ENCODE measurements around the gene PDE4A.

DNA sequence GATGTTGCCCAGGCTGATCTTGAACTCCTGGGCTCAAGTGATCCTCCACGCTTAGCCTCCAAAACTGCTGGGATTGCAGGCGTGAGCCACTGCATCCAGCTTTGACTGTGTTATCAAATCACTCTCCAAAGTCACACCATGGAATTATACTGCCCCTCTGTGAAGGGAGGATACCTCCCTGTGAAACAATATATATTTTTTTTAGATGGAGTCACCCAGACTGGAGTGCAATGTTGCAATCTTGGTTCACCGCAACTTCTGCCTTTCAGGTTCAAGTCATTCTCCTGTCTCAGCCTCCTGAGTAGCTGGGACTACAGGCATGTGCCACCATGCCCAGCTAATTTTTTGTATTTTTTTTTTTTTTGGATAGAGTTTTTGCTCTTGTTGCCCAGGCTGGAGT, 47.6 kb upstream of the PDE4A start:
- TF ChIP-seq TOX (CRISPR knock-in tag; IDR thresholded peaks at IDR 0.05; ENCODE audit: borderline replicate concordance), result no peak
- no peak for TF ChIP-seq CSDC2 (CRISPR knock-in tag; IDR thresholded peaks at IDR 0.05)
- TF ChIP-seq, protein P1, sequence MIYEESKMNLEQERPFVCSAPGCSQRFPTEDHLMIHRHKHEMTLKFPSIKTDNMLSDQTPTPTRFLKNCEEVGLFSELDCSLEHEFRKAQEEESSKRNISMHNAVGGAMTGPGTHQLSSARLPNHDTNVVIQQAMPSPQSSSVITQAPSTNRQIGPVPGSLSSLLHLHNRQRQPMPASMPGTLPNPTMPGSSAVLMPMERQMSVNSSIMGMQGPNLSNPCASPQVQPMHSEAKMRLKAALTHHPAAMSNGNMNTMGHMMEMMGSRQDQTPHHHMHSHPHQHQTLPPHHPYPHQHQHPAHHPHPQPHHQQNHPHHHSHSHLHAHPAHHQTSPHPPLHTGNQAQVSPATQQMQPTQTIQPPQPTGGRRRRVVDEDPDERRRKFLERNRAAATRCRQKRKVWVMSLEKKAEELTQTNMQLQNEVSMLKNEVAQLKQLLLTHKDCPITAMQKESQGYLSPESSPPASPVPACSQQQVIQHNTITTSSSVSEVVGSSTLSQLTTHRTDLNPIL (CRISPR knock-in tag; IDR thresholded peaks at IDR 0.05; ENCODE audit: low read depth), result no peak
- TF ChIP-seq ZC3H10 (CRISPR knock-in tag; IDR thresholded peaks at IDR 0.05), result no peak
- TF ChIP-seq, protein P2, sequence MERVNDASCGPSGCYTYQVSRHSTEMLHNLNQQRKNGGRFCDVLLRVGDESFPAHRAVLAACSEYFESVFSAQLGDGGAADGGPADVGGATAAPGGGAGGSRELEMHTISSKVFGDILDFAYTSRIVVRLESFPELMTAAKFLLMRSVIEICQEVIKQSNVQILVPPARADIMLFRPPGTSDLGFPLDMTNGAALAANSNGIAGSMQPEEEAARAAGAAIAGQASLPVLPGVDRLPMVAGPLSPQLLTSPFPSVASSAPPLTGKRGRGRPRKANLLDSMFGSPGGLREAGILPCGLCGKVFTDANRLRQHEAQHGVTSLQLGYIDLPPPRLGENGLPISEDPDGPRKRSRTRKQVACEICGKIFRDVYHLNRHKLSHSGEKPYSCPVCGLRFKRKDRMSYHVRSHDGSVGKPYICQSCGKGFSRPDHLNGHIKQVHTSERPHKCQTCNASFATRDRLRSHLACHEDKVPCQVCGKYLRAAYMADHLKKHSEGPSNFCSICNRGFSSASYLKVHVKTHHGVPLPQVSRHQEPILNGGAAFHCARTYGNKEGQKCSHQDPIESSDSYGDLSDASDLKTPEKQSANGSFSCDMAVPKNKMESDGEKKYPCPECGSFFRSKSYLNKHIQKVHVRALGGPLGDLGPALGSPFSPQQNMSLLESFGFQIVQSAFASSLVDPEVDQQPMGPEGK (CRISPR knock-in tag; IDR thresholded peaks at IDR 0.05; ENCODE audit: borderline replicate concordance), result no peak
- TF ChIP-seq, protein P3, sequence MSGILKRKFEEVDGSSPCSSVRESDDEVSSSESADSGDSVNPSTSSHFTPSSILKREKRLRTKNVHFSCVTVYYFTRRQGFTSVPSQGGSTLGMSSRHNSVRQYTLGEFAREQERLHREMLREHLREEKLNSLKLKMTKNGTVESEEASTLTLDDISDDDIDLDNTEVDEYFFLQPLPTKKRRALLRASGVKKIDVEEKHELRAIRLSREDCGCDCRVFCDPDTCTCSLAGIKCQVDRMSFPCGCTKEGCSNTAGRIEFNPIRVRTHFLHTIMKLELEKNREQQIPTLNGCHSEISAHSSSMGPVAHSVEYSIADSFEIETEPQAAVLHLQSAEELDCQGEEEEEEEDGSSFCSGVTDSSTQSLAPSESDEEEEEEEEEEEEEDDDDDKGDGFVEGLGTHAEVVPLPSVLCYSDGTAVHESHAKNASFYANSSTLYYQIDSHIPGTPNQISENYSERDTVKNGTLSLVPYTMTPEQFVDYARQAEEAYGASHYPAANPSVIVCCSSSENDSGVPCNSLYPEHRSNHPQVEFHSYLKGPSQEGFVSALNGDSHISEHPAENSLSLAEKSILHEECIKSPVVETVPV (CRISPR knock-in tag; IDR thresholded peaks at IDR 0.05), result no peak
- TF ChIP-seq ZNF70 (CRISPR knock-in tag; IDR thresholded peaks at IDR 0.05), result no peak
- TF ChIP-seq OSR1 (CRISPR knock-in tag; IDR thresholded peaks at IDR 0.05), result no peak
- no peak for TF ChIP-seq TCF4 (CRISPR knock-in tag; IDR thresholded peaks at IDR 0.05; ENCODE audit: borderline replicate concordance)
- TF ChIP-seq RARB (CRISPR knock-in tag; IDR thresholded peaks at IDR 0.05), result no peak
- no peak for TF ChIP-seq ZNF565 (CRISPR knock-in tag; conservative IDR thresholded peaks at IDR 0.05; ENCODE audit: low read depth)
- TF ChIP-seq, protein P4, sequence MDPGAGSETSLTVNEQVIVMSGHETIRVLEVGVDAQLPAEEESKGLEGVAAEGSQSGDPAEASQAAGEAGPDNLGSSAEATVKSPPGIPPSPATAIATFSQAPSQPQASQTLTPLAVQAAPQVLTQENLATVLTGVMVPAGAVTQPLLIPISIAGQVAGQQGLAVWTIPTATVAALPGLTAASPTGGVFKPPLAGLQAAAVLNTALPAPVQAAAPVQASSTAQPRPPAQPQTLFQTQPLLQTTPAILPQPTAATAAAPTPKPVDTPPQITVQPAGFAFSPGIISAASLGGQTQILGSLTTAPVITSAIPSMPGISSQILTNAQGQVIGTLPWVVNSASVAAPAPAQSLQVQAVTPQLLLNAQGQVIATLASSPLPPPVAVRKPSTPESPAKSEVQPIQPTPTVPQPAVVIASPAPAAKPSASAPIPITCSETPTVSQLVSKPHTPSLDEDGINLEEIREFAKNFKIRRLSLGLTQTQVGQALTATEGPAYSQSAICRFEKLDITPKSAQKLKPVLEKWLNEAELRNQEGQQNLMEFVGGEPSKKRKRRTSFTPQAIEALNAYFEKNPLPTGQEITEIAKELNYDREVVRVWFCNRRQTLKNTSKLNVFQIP (CRISPR knock-in tag; IDR thresholded peaks at IDR 0.05; ENCODE audit: borderline replicate concordance, low read depth), result no peak
